ENCODE results near the gene POLDIP3.
A peak's percentile ranks its signal among the peaks of the same experiment; 100 is the strongest.
"Not testable (repeated sequence)": the region's sequence is repeated elsewhere in the genome, so short reads cannot be mapped to it uniquely, and the experiment has no call there.

The POLDIP3 gene

GRCh38 chr22:42613872-42614301 lies 796 bp downstream of the POLDIP3 start:
- Histone ChIP-seq H3K4me2 (ENCODE audit: low read length) (peak overlapping the region; percentile 94), H3K9ac (ENCODE audit: low read depth, low read length) (peak overlapping the region; percentile 97), H3K4me3 (ENCODE audit: low read length) (peak overlapping the region; percentile 89), H3K4me1 (ENCODE audit: control insufficient read depth, insufficient read depth, low read length) (peaks cover 43% of the 10 kb centered on the region), H3K9me3 (replicated peaks; ENCODE audit: low read length) (no peaks in the 10 kb centered on the region), H3K27me3 (ENCODE audit: control insufficient read depth, insufficient read depth, low read length) (no peaks in the 10 kb centered on the region), H3K36me3 (ENCODE audit: insufficient read depth, low read length) (peaks cover 21% of the 10 kb centered on the region)

- H3K4me2 ChIP-seq (ENCODE audit: low read length), result peak overlapping the region; percentile 94
- peaks cover 52% of the 10 kb centered on the region for H3K4me1 ChIP-seq (ENCODE audit: control insufficient read depth, insufficient read depth, low read length)
- H3K9me3 ChIP-seq (replicated peaks; ENCODE audit: low read length), result no peaks in the 10 kb centered on the region
- H3K9ac ChIP-seq (ENCODE audit: low read depth, low read length), result peak overlapping the region; percentile 16
- no peaks in the 10 kb centered on the region for H3K27me3 ChIP-seq (ENCODE audit: control insufficient read depth, insufficient read depth, low read length)
- H3K36me3 ChIP-seq (ENCODE audit: insufficient read depth, low read length), result peaks cover 22% of the 10 kb centered on the region
- H3K4me3 ChIP-seq (ENCODE audit: low read length), result no peak overlapping the region
Observed at GRCh38 chr22:42612336-42612735, 2.3 kb downstream of the POLDIP3 start.

DNA sequence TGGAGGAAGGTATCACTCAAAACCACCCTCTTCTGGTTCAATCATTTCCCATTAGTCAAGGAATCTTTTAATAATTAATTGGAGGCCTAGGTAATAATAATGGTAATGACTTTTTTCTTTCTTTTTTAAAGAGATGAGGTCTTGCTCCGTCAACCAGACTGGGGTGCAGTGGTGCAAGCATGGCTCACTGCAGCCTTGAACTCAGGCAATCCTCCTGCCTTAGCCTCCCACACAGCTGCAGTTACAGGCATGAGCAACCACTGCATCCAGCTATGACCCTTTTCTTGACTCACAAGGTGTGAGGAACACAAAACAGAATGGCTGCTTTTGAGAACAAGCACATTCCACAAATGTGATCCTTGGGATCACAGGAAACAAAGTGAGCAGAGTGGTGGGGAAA lies 3.6 kb downstream of the POLDIP3 start:
- Histone ChIP-seq H3K27me3 (ENCODE audit: control insufficient read depth, insufficient read depth, low read length) (no peaks in the 10 kb centered on the region), H3K9ac (ENCODE audit: low read depth, low read length) (no peak overlapping the region), H3K4me2 (ENCODE audit: low read length) (no peak overlapping the region), H3K4me3 (ENCODE audit: low read length) (no peak overlapping the region), H3K4me1 (ENCODE audit: control insufficient read depth, insufficient read depth, low read length) (peaks cover 48% of the 10 kb centered on the region), H3K9me3 (replicated peaks; ENCODE audit: low read length) (no peaks in the 10 kb centered on the region), H3K36me3 (ENCODE audit: insufficient read depth, low read length) (peaks cover 22% of the 10 kb centered on the region)

GRCh38 chr22:42610186-42610585 lies 4.5 kb downstream of the POLDIP3 start:
- H3K9me3 ChIP-seq (replicated peaks; ENCODE audit: low read length), result no peaks in the 10 kb centered on the region
- no peak overlapping the region for H3K9ac ChIP-seq (ENCODE audit: low read depth, low read length)
- no peak overlapping the region for H3K4me3 ChIP-seq (ENCODE audit: low read length)
- H3K4me1 ChIP-seq (ENCODE audit: control insufficient read depth, insufficient read depth, low read length), result peaks cover 44% of the 10 kb centered on the region
- H3K36me3 ChIP-seq (ENCODE audit: insufficient read depth, low read length), result peaks cover 22% of the 10 kb centered on the region
- H3K27me3 ChIP-seq (ENCODE audit: control insufficient read depth, insufficient read depth, low read length), result no peaks in the 10 kb centered on the region
- H3K4me2 ChIP-seq (ENCODE audit: low read length), result no peak overlapping the region

- H3K9me3 ChIP-seq (replicated peaks; ENCODE audit: low read length), result no peaks in the 10 kb centered on the region
- no peaks in the 10 kb centered on the region for H3K27me3 ChIP-seq (ENCODE audit: control insufficient read depth, insufficient read depth, low read length)
- peaks cover 26% of the 10 kb centered on the region for H3K36me3 ChIP-seq (ENCODE audit: insufficient read depth, low read length)
- peak overlapping the region; percentile 55 for H3K4me3 ChIP-seq (ENCODE audit: low read length)
- peaks cover 48% of the 10 kb centered on the region for H3K4me1 ChIP-seq (ENCODE audit: control insufficient read depth, insufficient read depth, low read length)
- peak overlapping the region; percentile 78 for H3K4me2 ChIP-seq (ENCODE audit: low read length)
- peak overlapping the region; percentile 67 for H3K9ac ChIP-seq (ENCODE audit: low read depth, low read length)
Observed at GRCh38 chr22:42608823-42609361, 5.8 kb downstream of the POLDIP3 start.

DNA sequence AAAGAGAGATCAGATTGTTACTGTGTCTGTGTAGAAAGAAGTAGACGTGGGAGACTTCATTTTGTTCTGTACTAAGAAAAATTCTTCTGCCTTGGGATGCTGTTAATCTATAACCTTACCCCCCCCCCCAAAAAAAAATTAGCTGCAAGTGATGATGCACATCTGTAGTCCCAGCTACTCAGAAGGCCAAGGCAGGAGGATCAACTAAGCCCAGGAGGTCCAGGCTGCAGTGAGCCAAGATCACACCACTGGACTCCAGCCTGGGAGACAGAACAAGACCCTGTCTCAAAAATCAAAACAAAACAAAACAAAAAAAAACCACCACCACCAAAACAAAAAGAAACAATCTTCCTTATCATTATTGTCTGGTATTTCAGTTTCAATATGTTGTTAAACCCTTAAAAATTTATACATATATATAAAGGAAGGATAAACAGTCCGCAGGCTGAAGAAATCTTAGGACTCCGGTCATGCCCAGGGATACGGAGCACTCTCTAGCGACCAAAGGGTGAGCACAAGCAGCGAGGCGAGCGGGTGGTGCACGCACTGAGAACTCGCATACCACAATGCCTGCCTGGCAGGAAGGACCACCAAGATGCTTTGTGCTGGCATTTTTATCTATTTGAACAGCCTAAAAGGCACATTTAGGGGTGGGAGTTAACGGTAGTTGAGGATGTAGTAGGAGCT lies 6.4 kb downstream of the POLDIP3 start:
- Histone ChIP-seq H3K36me3 (ENCODE audit: insufficient read depth, low read length) (peaks cover 28% of the 10 kb centered on the region), H3K4me3 (ENCODE audit: low read length) (peak overlapping the region; percentile 55), H3K9me3 (replicated peaks; ENCODE audit: low read length) (no peaks in the 10 kb centered on the region)

DNA sequence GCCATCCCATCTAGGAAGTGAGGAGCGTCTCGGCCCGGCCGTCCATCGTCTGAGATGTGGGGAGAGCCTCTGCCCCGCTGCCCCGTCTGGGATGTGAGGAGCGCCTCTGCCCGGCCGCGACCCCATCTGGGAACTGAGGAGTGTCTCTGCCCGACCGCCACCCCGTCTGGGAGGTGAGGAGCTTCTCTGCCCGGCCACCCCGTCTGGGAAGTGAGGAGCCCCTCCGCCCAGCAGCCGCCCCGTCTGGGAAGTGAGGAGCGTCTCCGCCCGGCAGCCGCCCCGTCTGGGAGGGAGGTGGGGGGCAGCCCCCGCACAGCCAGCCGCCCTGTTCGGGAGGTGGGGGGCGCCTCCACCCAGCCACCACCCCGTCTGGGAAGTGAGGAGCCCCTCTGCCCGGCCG lies 7.0 kb downstream of the POLDIP3 start:
- not testable (repeated sequence) for H3K27me3 ChIP-seq (ENCODE audit: control insufficient read depth, insufficient read depth, low read length); H3K9me3 ChIP-seq (replicated peaks; ENCODE audit: low read length); H3K4me3 ChIP-seq (ENCODE audit: low read length); H3K4me2 ChIP-seq (ENCODE audit: low read length); H3K9ac ChIP-seq (ENCODE audit: low read depth, low read length)
- Histone ChIP-seq H3K36me3 (ENCODE audit: insufficient read depth, low read length) (peaks cover 30% of the 10 kb centered on the region), H3K4me1 (ENCODE audit: control insufficient read depth, insufficient read depth, low read length) (peaks cover 40% of the 10 kb centered on the region)

More for the DNA sequence above, 6.4 kb downstream of the POLDIP3 start:
- no peaks in the 10 kb centered on the region for H3K27me3 ChIP-seq (ENCODE audit: control insufficient read depth, insufficient read depth, low read length)
- peaks cover 47% of the 10 kb centered on the region for H3K4me1 ChIP-seq (ENCODE audit: control insufficient read depth, insufficient read depth, low read length)
- peak overlapping the region; percentile 78 for H3K4me2 ChIP-seq (ENCODE audit: low read length)
- peak overlapping the region; percentile 67 for H3K9ac ChIP-seq (ENCODE audit: low read depth, low read length)

DNA sequence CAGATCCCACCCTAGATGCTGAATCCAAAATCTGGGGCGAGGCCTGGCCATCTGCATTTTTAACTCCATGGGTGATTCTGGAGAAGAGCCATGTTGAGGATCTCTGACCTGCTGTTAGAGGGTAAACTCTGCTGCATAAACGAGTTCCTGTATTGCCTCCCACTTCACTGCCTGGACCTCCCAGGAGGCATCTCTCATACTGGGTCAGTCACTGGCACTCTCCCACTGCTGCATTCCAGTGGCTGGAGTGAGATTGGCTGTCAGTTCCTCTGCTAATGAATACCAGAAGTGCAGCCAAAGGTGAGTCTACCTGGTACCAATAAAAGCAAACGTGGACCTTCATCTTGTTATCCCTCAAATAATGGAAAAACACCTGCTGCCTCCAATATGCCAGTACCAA lies 10.3 kb downstream of the POLDIP3 start:
- no peaks in the 10 kb centered on the region for H3K27me3 ChIP-seq (ENCODE audit: control insufficient read depth, insufficient read depth, low read length)
- no peak overlapping the region for H3K4me3 ChIP-seq (ENCODE audit: low read length)
- H3K9ac ChIP-seq (ENCODE audit: low read depth, low read length), result no peak overlapping the region
- H3K4me2 ChIP-seq (ENCODE audit: low read length), result no peak overlapping the region
- H3K4me1 ChIP-seq (ENCODE audit: control insufficient read depth, insufficient read depth, low read length), result peaks cover 18% of the 10 kb centered on the region
- peaks cover 39% of the 10 kb centered on the region for H3K36me3 ChIP-seq (ENCODE audit: insufficient read depth, low read length)
- no peaks in the 10 kb centered on the region for H3K9me3 ChIP-seq (replicated peaks; ENCODE audit: low read length)

DNA sequence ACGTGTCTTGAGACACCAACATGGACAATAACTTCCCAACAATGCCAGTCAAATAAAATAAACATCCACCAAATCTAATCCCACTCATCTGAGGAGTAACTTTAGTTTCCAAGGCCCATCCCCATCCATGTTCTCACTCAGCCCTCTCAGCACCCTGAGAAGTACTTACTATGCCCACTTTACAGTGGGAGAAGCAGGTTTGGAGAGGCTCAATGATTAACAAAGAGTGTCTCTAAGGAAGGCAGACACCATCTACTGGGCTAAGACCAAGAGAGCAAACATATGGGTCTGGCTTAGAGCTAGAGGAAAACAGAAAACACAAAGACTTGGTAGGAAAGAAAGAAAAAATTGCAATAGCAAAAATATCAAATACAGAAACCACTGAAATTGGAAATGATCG lies 11.3 kb downstream of the POLDIP3 start:
- Histone ChIP-seq H3K4me2 (ENCODE audit: low read length) (no peak overlapping the region), H3K4me3 (ENCODE audit: low read length) (no peak overlapping the region), H3K27me3 (ENCODE audit: control insufficient read depth, insufficient read depth, low read length) (no peaks in the 10 kb centered on the region), H3K9ac (ENCODE audit: low read depth, low read length) (no peak overlapping the region), H3K36me3 (ENCODE audit: insufficient read depth, low read length) (peaks cover 45% of the 10 kb centered on the region), H3K9me3 (replicated peaks; ENCODE audit: low read length) (no peaks in the 10 kb centered on the region), H3K4me1 (ENCODE audit: control insufficient read depth, insufficient read depth, low read length) (peaks cover 8% of the 10 kb centered on the region)

DNA sequence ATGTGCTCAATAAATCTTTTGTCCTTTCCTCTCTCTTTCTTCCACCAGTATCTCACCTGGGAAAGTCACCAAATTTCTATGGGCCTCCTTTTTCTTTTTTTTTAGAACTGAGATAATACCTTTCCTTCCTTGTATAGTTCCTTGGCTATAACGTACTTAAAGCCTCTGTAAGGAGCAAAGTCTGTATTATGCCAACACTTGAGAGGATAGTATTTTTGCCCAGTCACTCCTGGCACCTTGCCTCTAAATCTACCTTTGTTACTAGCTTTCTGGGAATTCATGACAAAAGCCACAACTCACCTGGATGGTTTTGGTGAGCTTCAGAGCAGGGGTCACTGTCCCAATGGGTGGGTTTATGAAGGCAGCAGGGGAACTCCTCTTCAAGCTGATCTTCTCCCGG lies 12.2 kb downstream of the POLDIP3 start:
- H3K4me3 ChIP-seq (ENCODE audit: low read length), result no peak overlapping the region
- peaks cover 46% of the 10 kb centered on the region for H3K36me3 ChIP-seq (ENCODE audit: insufficient read depth, low read length)
- no peaks in the 10 kb centered on the region for H3K9me3 ChIP-seq (replicated peaks; ENCODE audit: low read length)
- peaks cover 4% of the 10 kb centered on the region for H3K4me1 ChIP-seq (ENCODE audit: control insufficient read depth, insufficient read depth, low read length)
- H3K9ac ChIP-seq (ENCODE audit: low read depth, low read length), result no peak overlapping the region
- no peak overlapping the region for H3K4me2 ChIP-seq (ENCODE audit: low read length)
- H3K27me3 ChIP-seq (ENCODE audit: control insufficient read depth, insufficient read depth, low read length), result no peaks in the 10 kb centered on the region

DNA sequence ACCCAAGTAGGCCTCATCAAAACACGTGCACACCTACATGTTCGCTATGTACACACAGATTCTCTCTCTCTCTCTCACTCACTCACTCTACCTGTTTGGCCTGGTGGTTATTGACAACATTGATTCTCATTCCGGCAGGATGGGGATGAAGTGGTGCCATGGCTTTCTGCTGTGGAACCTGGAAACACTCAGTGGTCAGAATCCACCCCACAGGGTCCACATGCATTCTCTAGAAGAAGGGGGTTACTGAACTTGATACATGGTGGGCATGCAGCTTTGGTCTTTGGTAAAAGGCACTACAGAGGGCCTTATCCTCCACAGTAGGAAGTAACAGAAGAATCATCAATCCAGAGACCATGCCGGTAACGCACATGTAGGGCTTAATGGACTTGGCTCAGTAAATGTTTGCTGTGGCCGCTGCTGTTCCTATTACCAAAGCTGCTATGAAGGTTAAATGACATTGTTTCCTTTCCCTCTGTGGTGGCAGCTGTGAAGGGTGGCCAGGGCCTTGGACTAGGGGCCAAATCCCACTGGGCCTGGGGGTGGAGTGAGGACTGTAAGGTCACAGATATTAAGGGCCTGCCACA lies 12.7 kb downstream of the POLDIP3 start:
- H3K4me1 ChIP-seq (ENCODE audit: control insufficient read depth, insufficient read depth, low read length), result peaks cover 4% of the 10 kb centered on the region
- no peak overlapping the region for H3K9ac ChIP-seq (ENCODE audit: low read depth, low read length)
- no peaks in the 10 kb centered on the region for H3K9me3 ChIP-seq (replicated peaks; ENCODE audit: low read length)
- H3K4me2 ChIP-seq (ENCODE audit: low read length), result no peak overlapping the region
- H3K27me3 ChIP-seq (ENCODE audit: control insufficient read depth, insufficient read depth, low read length), result no peaks in the 10 kb centered on the region
- H3K36me3 ChIP-seq (ENCODE audit: insufficient read depth, low read length), result peaks cover 51% of the 10 kb centered on the region
- H3K4me3 ChIP-seq (ENCODE audit: low read length), result no peak overlapping the region
